ENCODE results near the gene CPED1.
A peak's percentile ranks its signal among the peaks of the same experiment; 100 is the strongest.
"Not testable (repeated sequence)": the region's sequence is repeated elsewhere in the genome, so short reads cannot be mapped to it uniquely, and the experiment has no call there.

Gene CPED1

GRCh38 chr7:121183883-121184282 is 195.4 kb downstream of the CPED1 start:
- H3K4ac ChIP-seq (ENCODE audit: low read depth in 1 of 2, low read length in 2 of 2); H3K14ac ChIP-seq (ENCODE audit: low read length in 2 of 2); H3K79me1 ChIP-seq (replicated peaks; ENCODE audit: low read length, poor library complexity, severe bottlenecking); H2BK12ac ChIP-seq (ENCODE audit: low read length in 2 of 2); H3K27me3 ChIP-seq (ENCODE audit: control insufficient read depth in 1 of 2, insufficient read depth in 1 of 2, low read length in 2 of 2); H2BK15ac ChIP-seq (ENCODE audit: low read depth, poor library complexity, severe bottlenecking); H2BK5ac ChIP-seq (ENCODE audit: low read depth, low read length, poor library complexity, severe bottlenecking); H3K23ac ChIP-seq (ENCODE audit: low read length in 2 of 2); H2BK120ac ChIP-seq (ENCODE audit: low read depth, low read length); H3K4me2 ChIP-seq (ENCODE audit: low read length, poor library complexity, severe bottlenecking); H4K91ac ChIP-seq (ENCODE audit: low read length); H3K4me1 ChIP-seq (ENCODE audit: control insufficient read depth, insufficient read depth, low read depth, low read length); H4K8ac ChIP-seq (ENCODE audit: low read length); H3K27ac ChIP-seq (ENCODE audit: low read length, poor library complexity, severe bottlenecking); DNase-seq; H3K9ac ChIP-seq (ENCODE audit: low read length); H3K4me3 ChIP-seq (ENCODE audit: insufficient read depth in 1 of 2, low read depth in 1 of 2, low read length in 2 of 2); H3K18ac ChIP-seq (ENCODE audit: low read depth in 1 of 2, low read length in 2 of 2); H2AK5ac ChIP-seq (ENCODE audit: low read length, severe bottlenecking); H3K9me3 ChIP-seq (ENCODE audit: control insufficient read depth, low read length); H3K36me3 ChIP-seq (ENCODE audit: control insufficient read depth in 1 of 2, insufficient read depth in 2 of 2, low read depth in 1 of 2, low read length in 2 of 2); H2AFZ ChIP-seq (ENCODE audit: low read depth, low read length): not testable (repeated sequence)
- 98% methylated on average over 4 of the region's 4 CpGs for WGBS

- no peak overlapping the region for H2BK5ac ChIP-seq (ENCODE audit: low read depth, low read length, poor library complexity, severe bottlenecking)
- no peak overlapping the region for H2AK5ac ChIP-seq (ENCODE audit: low read length, severe bottlenecking)
- H3K14ac ChIP-seq (ENCODE audit: low read length in 2 of 2) = no peak overlapping the region
Observed at GRCh38 chr7:121186746-121187145, 198.2 kb downstream of the CPED1 start.

GRCh38 chr7:121187222-121187621 is 198.7 kb downstream of the CPED1 start:
- no peak overlapping the region for H2AFZ ChIP-seq (ENCODE audit: low read depth, low read length)
- H3K36me3 ChIP-seq (ENCODE audit: control insufficient read depth in 1 of 2, insufficient read depth in 2 of 2, low read depth in 1 of 2, low read length in 2 of 2) = no peaks in the 10 kb centered on the region
- no peak overlapping the region for H4K8ac ChIP-seq (ENCODE audit: low read length)
- peak overlapping the region in 1 of 2 experiments; percentile 54 for H2BK12ac ChIP-seq (ENCODE audit: low read length in 2 of 2)
- H3K27me3 ChIP-seq (ENCODE audit: control insufficient read depth in 1 of 2, insufficient read depth in 1 of 2, low read length in 2 of 2) = no peaks in the 10 kb centered on the region
- no peak overlapping the region for H3K14ac ChIP-seq (ENCODE audit: low read length in 2 of 2)
- no peak overlapping the region for H4K91ac ChIP-seq (ENCODE audit: low read length)
- no peak overlapping the region for H3K18ac ChIP-seq (ENCODE audit: low read depth in 1 of 2, low read length in 2 of 2)
- peak overlapping the region in 1 of 2 experiments; percentile 17 for H3K4ac ChIP-seq (ENCODE audit: low read depth in 1 of 2, low read length in 2 of 2)
- no peaks in the 10 kb centered on the region for H3K4me1 ChIP-seq (ENCODE audit: control insufficient read depth, insufficient read depth, low read depth, low read length)
- 95% methylated on average over 3 of the region's 3 CpGs for WGBS
- H3K4me2 ChIP-seq (ENCODE audit: low read length, poor library complexity, severe bottlenecking) = no peak overlapping the region
- no peak overlapping the region for H3K27ac ChIP-seq (ENCODE audit: low read length, poor library complexity, severe bottlenecking)
- peak overlapping the region; percentile 21 for H2BK120ac ChIP-seq (ENCODE audit: low read depth, low read length)
- DNase-seq = no peak
- no peaks in the 10 kb centered on the region for H3K79me1 ChIP-seq (replicated peaks; ENCODE audit: low read length, poor library complexity, severe bottlenecking)
- H3K9me3 ChIP-seq (ENCODE audit: control insufficient read depth, low read length) = no peaks in the 10 kb centered on the region
- H3K4me3 ChIP-seq (ENCODE audit: insufficient read depth in 1 of 2, low read depth in 1 of 2, low read length in 2 of 2) = no peak overlapping the region
- H2AK5ac ChIP-seq (ENCODE audit: low read length, severe bottlenecking) = no peak overlapping the region
- no peak overlapping the region for H3K9ac ChIP-seq (ENCODE audit: low read length)
- H3K23ac ChIP-seq (ENCODE audit: low read length in 2 of 2) = no peak overlapping the region
- H2BK15ac ChIP-seq (ENCODE audit: low read depth, poor library complexity, severe bottlenecking) = no peak overlapping the region
- no peak overlapping the region for H2BK5ac ChIP-seq (ENCODE audit: low read depth, low read length, poor library complexity, severe bottlenecking)

More at GRCh38 chr7:121186746-121187145, 198.2 kb downstream of the CPED1 start:
- H2BK12ac ChIP-seq (ENCODE audit: low read length in 2 of 2) = no peak overlapping the region
- no peak overlapping the region for H2AFZ ChIP-seq (ENCODE audit: low read depth, low read length)
- no peak overlapping the region for H2BK120ac ChIP-seq (ENCODE audit: low read depth, low read length)
- no peaks in the 10 kb centered on the region for H3K4me1 ChIP-seq (ENCODE audit: control insufficient read depth, insufficient read depth, low read depth, low read length)
- no peak overlapping the region for H3K27ac ChIP-seq (ENCODE audit: low read length, poor library complexity, severe bottlenecking)
- H4K8ac ChIP-seq (ENCODE audit: low read length) = peak overlapping the region; percentile 75
- no peaks in the 10 kb centered on the region for H3K36me3 ChIP-seq (ENCODE audit: control insufficient read depth in 1 of 2, insufficient read depth in 2 of 2, low read depth in 1 of 2, low read length in 2 of 2)
- DNase-seq = no peak
- 30% methylated on average over 1 of the region's 1 CpG for WGBS
- no peaks in the 10 kb centered on the region for H3K27me3 ChIP-seq (ENCODE audit: control insufficient read depth in 1 of 2, insufficient read depth in 1 of 2, low read length in 2 of 2)
- no peak overlapping the region for H3K4me2 ChIP-seq (ENCODE audit: low read length, poor library complexity, severe bottlenecking)
- H3K18ac ChIP-seq (ENCODE audit: low read depth in 1 of 2, low read length in 2 of 2) = no peak overlapping the region
- H3K79me1 ChIP-seq (replicated peaks; ENCODE audit: low read length, poor library complexity, severe bottlenecking) = no peaks in the 10 kb centered on the region
- H3K4me3 ChIP-seq (ENCODE audit: insufficient read depth in 1 of 2, low read depth in 1 of 2, low read length in 2 of 2) = no peak overlapping the region
- no peak overlapping the region for H3K23ac ChIP-seq (ENCODE audit: low read length in 2 of 2)
- H4K91ac ChIP-seq (ENCODE audit: low read length) = no peak overlapping the region
- H2BK15ac ChIP-seq (ENCODE audit: low read depth, poor library complexity, severe bottlenecking) = no peak overlapping the region
- H3K9me3 ChIP-seq (ENCODE audit: control insufficient read depth, low read length) = no peaks in the 10 kb centered on the region
- no peak overlapping the region for H3K9ac ChIP-seq (ENCODE audit: low read length)
- H3K4ac ChIP-seq (ENCODE audit: low read depth in 1 of 2, low read length in 2 of 2) = no peak overlapping the region

GRCh38 chr7:121187676-121188075 is 199.2 kb downstream of the CPED1 start:
- H3K9ac ChIP-seq (ENCODE audit: low read length) = no peak overlapping the region
- no peak overlapping the region for H2BK120ac ChIP-seq (ENCODE audit: low read depth, low read length)
- no peak overlapping the region for H3K23ac ChIP-seq (ENCODE audit: low read length in 2 of 2)
- no peak overlapping the region for H4K91ac ChIP-seq (ENCODE audit: low read length)
- no peak overlapping the region for H3K14ac ChIP-seq (ENCODE audit: low read length in 2 of 2)
- H2BK15ac ChIP-seq (ENCODE audit: low read depth, poor library complexity, severe bottlenecking) = no peak overlapping the region
- no peak overlapping the region for H3K27ac ChIP-seq (ENCODE audit: low read length, poor library complexity, severe bottlenecking)
- no peaks in the 10 kb centered on the region for H3K79me1 ChIP-seq (replicated peaks; ENCODE audit: low read length, poor library complexity, severe bottlenecking)
- no peak overlapping the region for H2BK5ac ChIP-seq (ENCODE audit: low read depth, low read length, poor library complexity, severe bottlenecking)
- peak; percentile 8 for DNase-seq
- no peak overlapping the region for H2BK12ac ChIP-seq (ENCODE audit: low read length in 2 of 2)
- H3K27me3 ChIP-seq (ENCODE audit: control insufficient read depth in 1 of 2, insufficient read depth in 1 of 2, low read length in 2 of 2) = no peaks in the 10 kb centered on the region
- H3K4me1 ChIP-seq (ENCODE audit: control insufficient read depth, insufficient read depth, low read depth, low read length) = no peaks in the 10 kb centered on the region
- H4K8ac ChIP-seq (ENCODE audit: low read length) = no peak overlapping the region
- no peak overlapping the region for H2AK5ac ChIP-seq (ENCODE audit: low read length, severe bottlenecking)
- no peak overlapping the region for H3K18ac ChIP-seq (ENCODE audit: low read depth in 1 of 2, low read length in 2 of 2)
- H3K4ac ChIP-seq (ENCODE audit: low read depth in 1 of 2, low read length in 2 of 2) = no peak overlapping the region
- H3K4me2 ChIP-seq (ENCODE audit: low read length, poor library complexity, severe bottlenecking) = no peak overlapping the region
- no peak overlapping the region for H3K4me3 ChIP-seq (ENCODE audit: insufficient read depth in 1 of 2, low read depth in 1 of 2, low read length in 2 of 2)
- no peaks in the 10 kb centered on the region for H3K36me3 ChIP-seq (ENCODE audit: control insufficient read depth in 1 of 2, insufficient read depth in 2 of 2, low read depth in 1 of 2, low read length in 2 of 2)
- H2AFZ ChIP-seq (ENCODE audit: low read depth, low read length) = no peak overlapping the region
- H3K9me3 ChIP-seq (ENCODE audit: control insufficient read depth, low read length) = no peaks in the 10 kb centered on the region

Data from mesenchymal stem cell (in vitro differentiated cells and primary cell).